Measurements from ENCODE around the gene TRIM71. TPM values are rescaled to one million over a fixed set of nuclear protein-coding genes. Genes with fewer than 3 reads are reported as not detected.
"Not testable (repeated sequence)": the region's sequence is repeated elsewhere in the genome, so short reads cannot be mapped to it uniquely, and the experiment has no call there.

TRIM71 gene
- total RNA-seq, 1 experiment from 2014 or later: 0.17 TPM

- H4K20me1 ChIP-seq (ENCODE audit: insufficient read depth); H3K4me3 ChIP-seq (replicated peaks in 1 of 2; ENCODE audit: low read depth in 1 of 2, low read length in 2 of 2); RAD21 ChIA-PET (ENCODE audit: low non-redundant PET in 1 of 2, low total read pairs in 2 of 2, uncharacterized antibody in 2 of 2, unreplicated experiment in 2 of 2); H3K36me3 ChIP-seq (ENCODE audit: control insufficient read depth in 1 of 2, insufficient read depth in 2 of 2, low read length in 2 of 2); H3K9ac ChIP-seq (ENCODE audit: low read length); H3K79me2 ChIP-seq (ENCODE audit: insufficient read depth, low read length); H3K27ac ChIP-seq (ENCODE audit: low read depth, low read length); H3K27me3 ChIP-seq (ENCODE audit: insufficient read depth, low read length); CTCF ChIA-PET; intact Hi-C loops (cut with micrococcal nuclease); H2AFZ ChIP-seq (ENCODE audit: low read depth, low read length, poor library complexity, severe bottlenecking); BruUV-seq (replicated peaks); H3K4me2 ChIP-seq (ENCODE audit: low read length); ATAC-seq; H3K4me1 ChIP-seq (ENCODE audit: control insufficient read depth in 1 of 2, insufficient read depth in 2 of 2, low read length in 2 of 2); DNase-seq (ENCODE audit: low read depth, low spot score); POLR2A ChIA-PET; H3K9me3 ChIP-seq (ENCODE audit: control insufficient read depth in 1 of 2, insufficient read depth in 1 of 2, low read depth in 1 of 2, low read length in 2 of 2); H3K9me2 ChIP-seq (ENCODE audit: insufficient read depth): not testable (repeated sequence)
Measured at GRCh38 chr3:32823641-32824184, 5.9 kb downstream of the TRIM71 start.

GRCh38 chr3:32825601-32826375 lies 8.0 kb downstream of the TRIM71 start:
- Histone ChIP-seq H3K4me3 (replicated peaks in 1 of 2; ENCODE audit: low read depth in 1 of 2, low read length in 2 of 2) (no peak overlapping the region), H3K36me3 (ENCODE audit: control insufficient read depth in 1 of 2, insufficient read depth in 2 of 2, low read length in 2 of 2) (no peaks in the 10 kb centered on the region), H3K9me2 (ENCODE audit: insufficient read depth) (no peaks in the 10 kb centered on the region), H2AFZ (ENCODE audit: low read depth, low read length, poor library complexity, severe bottlenecking) (no peak overlapping the region), H3K79me2 (ENCODE audit: insufficient read depth, low read length) (no peaks in the 10 kb centered on the region), H3K27me3 (ENCODE audit: insufficient read depth, low read length) (no peaks in the 10 kb centered on the region), H3K4me1 (ENCODE audit: control insufficient read depth in 1 of 2, insufficient read depth in 2 of 2, low read length in 2 of 2) (no peaks in the 10 kb centered on the region), H3K9me3 (ENCODE audit: control insufficient read depth in 1 of 2, insufficient read depth in 1 of 2, low read depth in 1 of 2, low read length in 2 of 2) (no peaks in the 10 kb centered on the region), H3K9ac (ENCODE audit: low read length) (no peak overlapping the region), H4K20me1 (ENCODE audit: insufficient read depth) (no peaks in the 10 kb centered on the region), H3K4me2 (ENCODE audit: low read length) (no peak overlapping the region), H3K27ac (ENCODE audit: low read depth, low read length) (no peak overlapping the region)
- BruUV-seq (replicated peaks): no TSS peak
- TF ChIP-seq ZNF274 (IDR thresholded peaks at IDR 0.05; ENCODE audit: low read depth, low read length): no peak
- TF ChIP-seq JUND (IDR thresholded peaks at IDR 0.05): no peak
- no peak for TF ChIP-seq ATF3 (IDR thresholded peaks at IDR 0.05)
- no peak for TF ChIP-seq YY1 (IDR thresholded peaks at IDR 0.05; ENCODE audit: extremely low read depth, insufficient replicate concordance, low read depth, low read length)
- no peak for TF ChIP-seq CTCF (IDR thresholded peaks at IDR 0.05 in 2 of 3, conservative IDR thresholded peaks at IDR 0.05 in 1 of 3; ENCODE audit: borderline replicate concordance in 1 of 3, insufficient read depth in 1 of 3, low read depth in 2 of 3, low read length in 2 of 3)
- no peak for TF ChIP-seq REST (IDR thresholded peaks at IDR 0.05; ENCODE audit: low read depth)
- no peak for TF ChIP-seq SP1 (IDR thresholded peaks at IDR 0.05; ENCODE audit: low read depth)
- no peak for TF ChIP-seq MAX (IDR thresholded peaks at IDR 0.05)
- TF ChIP-seq FOSL1 (IDR thresholded peaks at IDR 0.05; ENCODE audit: low read depth): no peak
- no peak for TF ChIP-seq POLR2AphosphoS5 (IDR thresholded peaks at IDR 0.05; ENCODE audit: low read depth, low read length)
- no peak for TF ChIP-seq CBX3 (IDR thresholded peaks at IDR 0.05; ENCODE audit: low read depth)
- no peak for TF ChIP-seq RAD21 (IDR thresholded peaks at IDR 0.05; ENCODE audit: low read depth)
- no peak for TF ChIP-seq EGR1 (IDR thresholded peaks at IDR 0.05; ENCODE audit: low read depth)
- no peak for TF ChIP-seq POLR2A (IDR thresholded peaks at IDR 0.05; ENCODE audit: borderline replicate concordance, extremely low read depth, insufficient read depth, insufficient read length)
- ChIA-PET RAD21 (ENCODE audit: low non-redundant PET in 1 of 2, low total read pairs in 2 of 2, uncharacterized antibody in 2 of 2, unreplicated experiment in 2 of 2) (no interaction called here), POLR2A (no interaction called here), CTCF (no interaction called here)
- DNase-seq (ENCODE audit: low read depth, low spot score) (no peak), ATAC-seq (no peak)
- intact Hi-C loops (cut with micrococcal nuclease): no loop called here

Data from HCT116 (cell line).